Measurements from ENCODE around the gene FBXO2. TPM values are rescaled to one million over a fixed set of nuclear protein-coding genes. Genes with fewer than 3 reads are reported as not detected.

FBXO2 gene
- total RNA-seq, 4 donors from 2014 or later, result 4.7 to 12.5 (median 6.8) TPM

- Histone ChIP-seq H3K36me3 (no peaks in the 10 kb centered on the region), H3K27ac (no peak overlapping the region), H3K4me3 (no peak overlapping the region), H3K27me3 (peaks cover 92% of the 10 kb centered on the region), H3K9me3 (peaks cover 0 to 5% (median 0%) of the 10 kb centered on the region in 3 donors), H3K4me1 (no peaks in the 10 kb centered on the region)
- 68 to 90% methylated on average over 2 to 4 of the region's 8 CpGs for WGBS, 2 donors (ENCODE audit: low coverage in 1 of 2)
- TF ChIP-seq POLR2AphosphoS5 (IDR thresholded peaks at IDR 0.05) (no peak), POLR2A (IDR thresholded peaks at IDR 0.05) (no peak), EP300 (IDR thresholded peaks at IDR 0.05) (no peak)
- TF ChIP-seq, protein P1, sequence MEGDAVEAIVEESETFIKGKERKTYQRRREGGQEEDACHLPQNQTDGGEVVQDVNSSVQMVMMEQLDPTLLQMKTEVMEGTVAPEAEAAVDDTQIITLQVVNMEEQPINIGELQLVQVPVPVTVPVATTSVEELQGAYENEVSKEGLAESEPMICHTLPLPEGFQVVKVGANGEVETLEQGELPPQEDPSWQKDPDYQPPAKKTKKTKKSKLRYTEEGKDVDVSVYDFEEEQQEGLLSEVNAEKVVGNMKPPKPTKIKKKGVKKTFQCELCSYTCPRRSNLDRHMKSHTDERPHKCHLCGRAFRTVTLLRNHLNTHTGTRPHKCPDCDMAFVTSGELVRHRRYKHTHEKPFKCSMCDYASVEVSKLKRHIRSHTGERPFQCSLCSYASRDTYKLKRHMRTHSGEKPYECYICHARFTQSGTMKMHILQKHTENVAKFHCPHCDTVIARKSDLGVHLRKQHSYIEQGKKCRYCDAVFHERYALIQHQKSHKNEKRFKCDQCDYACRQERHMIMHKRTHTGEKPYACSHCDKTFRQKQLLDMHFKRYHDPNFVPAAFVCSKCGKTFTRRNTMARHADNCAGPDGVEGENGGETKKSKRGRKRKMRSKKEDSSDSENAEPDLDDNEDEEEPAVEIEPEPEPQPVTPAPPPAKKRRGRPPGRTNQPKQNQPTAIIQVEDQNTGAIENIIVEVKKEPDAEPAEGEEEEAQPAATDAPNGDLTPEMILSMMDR (IDR thresholded peaks at IDR 0.05), result no peak
- ATAC-seq, result no peak
These were observed 30.5 kb downstream of the FBXO2 start for GRCh38 chr1:11623702-11624101.

DNA sequence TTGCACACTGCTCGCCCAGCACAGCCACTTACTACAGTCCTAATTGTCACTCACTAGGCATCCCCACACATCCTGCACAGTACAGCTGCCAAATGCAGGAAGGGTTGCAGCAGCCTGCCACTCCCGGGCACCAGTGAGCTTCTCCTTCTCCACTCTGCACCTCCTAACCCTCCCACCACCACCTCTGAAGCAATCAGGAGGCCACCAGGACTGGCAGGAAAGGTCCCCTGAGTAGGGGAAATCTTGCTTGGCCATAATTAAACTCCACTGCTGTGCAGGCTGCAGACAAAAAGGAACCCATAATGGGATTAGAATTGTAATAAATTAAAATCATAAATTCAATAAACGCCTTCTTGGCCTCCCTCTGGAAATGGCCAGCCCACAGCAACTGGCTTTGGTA lies 31.8 kb downstream of the FBXO2 start:
- H3K4me1 ChIP-seq, result no peaks in the 10 kb centered on the region
- no peak overlapping the region for H3K27ac ChIP-seq
- no peaks in the 10 kb centered on the region for H3K9me3 ChIP-seq
- WGBS, 2 donors (ENCODE audit: low coverage in 1 of 2), result 51 to 80% methylated on average over 1 to 3 of the region's 3 CpGs
- ATAC-seq, result no peak
- H3K36me3 ChIP-seq, result no peaks in the 10 kb centered on the region
- TF ChIP-seq EP300 (IDR thresholded peaks at IDR 0.05) (no peak), POLR2AphosphoS5 (IDR thresholded peaks at IDR 0.05) (no peak), POLR2A (IDR thresholded peaks at IDR 0.05) (no peak)
- TF ChIP-seq, protein P1 (IDR thresholded peaks at IDR 0.05), result no peak
- H3K4me3 ChIP-seq, result no peak overlapping the region
- peaks cover 92% of the 10 kb centered on the region for H3K27me3 ChIP-seq

GRCh38 chr1:11620924-11621323 lies 33.3 kb downstream of the FBXO2 start:
- Histone ChIP-seq H3K36me3 (no peaks in the 10 kb centered on the region), H3K4me3 (no peak overlapping the region), H3K27ac (no peak overlapping the region), H3K27me3 (peaks cover 93% of the 10 kb centered on the region), H3K9me3 (no peaks in the 10 kb centered on the region), H3K4me1 (no peaks in the 10 kb centered on the region)
- WGBS, 2 donors (ENCODE audit: low coverage in 1 of 2), result 80 to 92% methylated on average over 2 to 5 of the region's 5 CpGs
- TF ChIP-seq EP300 (IDR thresholded peaks at IDR 0.05), result no peak
- no peak for TF ChIP-seq POLR2A (IDR thresholded peaks at IDR 0.05)
- no peak for TF ChIP-seq POLR2AphosphoS5 (IDR thresholded peaks at IDR 0.05)
- TF ChIP-seq, protein P1 (IDR thresholded peaks at IDR 0.05), result no peak
- ATAC-seq, result no peak

DNA sequence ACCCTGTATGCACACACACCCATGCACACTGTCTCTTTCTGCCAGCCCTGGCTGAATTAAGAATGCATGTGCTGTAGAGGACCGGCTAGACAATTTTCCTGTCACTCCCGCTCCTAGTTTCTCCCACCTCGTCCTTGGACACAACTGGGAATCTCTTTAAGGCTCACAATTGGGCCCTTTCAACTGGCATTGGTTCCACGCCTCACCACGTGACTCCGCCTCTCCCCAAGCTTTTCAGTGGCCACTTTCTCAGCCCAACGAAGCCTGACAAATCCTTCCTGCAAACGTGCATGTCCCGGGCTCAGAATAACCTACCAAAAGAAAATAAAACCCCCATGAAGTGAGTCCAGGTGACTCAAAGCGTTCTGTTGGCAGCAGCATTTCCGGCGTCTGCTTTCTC lies 33.8 kb downstream of the FBXO2 start:
- TF ChIP-seq, protein P1 (IDR thresholded peaks at IDR 0.05), result no peak
- TF ChIP-seq EP300 (IDR thresholded peaks at IDR 0.05), result no peak
- TF ChIP-seq POLR2A (IDR thresholded peaks at IDR 0.05), result no peak
- no peak for TF ChIP-seq POLR2AphosphoS5 (IDR thresholded peaks at IDR 0.05)
- no peak overlapping the region for H3K4me3 ChIP-seq
- WGBS, 2 donors (ENCODE audit: low coverage in 1 of 2), result 44% methylated on average over 12 of the region's 12 CpGs; no CpG with 5 or more reads in 1 of the 2 donors
- H3K9me3 ChIP-seq, result no peaks in the 10 kb centered on the region
- H3K27ac ChIP-seq, result no peak overlapping the region
- no peaks in the 10 kb centered on the region for H3K4me1 ChIP-seq
- no peak for ATAC-seq
- no peaks in the 10 kb centered on the region for H3K36me3 ChIP-seq
- H3K27me3 ChIP-seq, result peaks cover 91% of the 10 kb centered on the region

GRCh38 chr1:11617741-11618140 lies 36.5 kb downstream of the FBXO2 start:
- H3K4me3 ChIP-seq, result no peak overlapping the region
- WGBS, 2 donors (ENCODE audit: low coverage in 1 of 2), result no CpG with 5 or more reads among the region's 2 CpGs
- no peak for ATAC-seq
- no peaks in the 10 kb centered on the region for H3K9me3 ChIP-seq
- H3K27me3 ChIP-seq, result peaks cover 80% of the 10 kb centered on the region
- H3K4me1 ChIP-seq, result no peaks in the 10 kb centered on the region
- TF ChIP-seq, protein P1 (IDR thresholded peaks at IDR 0.05), result no peak
- TF ChIP-seq POLR2A (IDR thresholded peaks at IDR 0.05), result no peak
- no peak overlapping the region for H3K27ac ChIP-seq
- no peaks in the 10 kb centered on the region for H3K36me3 ChIP-seq
